ENCODE results near the gene VPS4A. TPM values are rescaled to one million over a fixed set of nuclear protein-coding genes. Genes with fewer than 3 reads are reported as not detected.

VPS4A gene
- total RNA-seq, 1 experiment from 2014 or later = 45.8 TPM

- no peaks in the 10 kb centered on the region for H3K9me3 Mint-ChIP-seq (ENCODE audit: unreplicated experiment)
- ChIA-PET CTCF (interaction anchor here (1.2 kb wide), 1 partner anchor 189 kb away, joined by 6 read pairs; no protein-coding TSS in a partner anchor), POLR2A (interaction anchor here (1.0 kb wide), 1 partner anchor 387 kb away, joined by 3 read pairs; the partner anchor contains the start of gene NQO1)
- peak overlapping the region; percentile 98 for H3K4me3 Mint-ChIP-seq (ENCODE audit: unreplicated experiment)
- Histone ChIP-seq H3K4me1 (peaks cover 14% of the 10 kb centered on the region; the same call in 1 of the 2 replicates), H3K4me3 (ENCODE audit: low read depth, low read length) (peak overlapping the region; percentile 81), H3K27me3 (replicated peaks; ENCODE audit: control insufficient read depth, insufficient read depth, low read length) (no peaks in the 10 kb centered on the region), H3K9me3 (no peaks in the 10 kb centered on the region), H3K36me3 (ENCODE audit: control insufficient read depth, insufficient read depth, low read length) (peaks cover 3% of the 10 kb centered on the region; the same call in 1 of the 2 replicates)
- no peaks in the 10 kb centered on the region for H3K27me3 Mint-ChIP-seq (ENCODE audit: insufficient read depth, unreplicated experiment)
- TF ChIP-seq CTCF (IDR thresholded peaks at IDR 0.05; ENCODE audit: insufficient read depth in 1 of 2, low read depth in 1 of 2, low read length in 1 of 2, severe bottlenecking in 1 of 2, unreplicated experiment in 1 of 2) = no peak
- intact Hi-C loops (cut with micrococcal nuclease; ENCODE audit: unreplicated experiment) = loop anchor here (1.0 to 10.0 kb wide), 4 partner anchors 8 to 226 kb away; partner anchors contain the start of genes NFAT5, PDF and TERF2
- H3K27ac Mint-ChIP-seq (ENCODE audit: unreplicated experiment) = peak overlapping the region; percentile 98
- peaks cover 12% of the 10 kb centered on the region for H3K4me1 Mint-ChIP-seq (ENCODE audit: low read depth, unreplicated experiment)
- TSS peak; percentile 66 for BruUV-seq (replicated peaks)
- peaks cover 79% of the 10 kb centered on the region for H3K36me3 Mint-ChIP-seq (ENCODE audit: insufficient read depth, unreplicated experiment)
- DNase-seq = peak in 1 of 2 experiments; percentile 76
Measured at GRCh38 chr16:69338557-69339288, 27.6 kb downstream of the VPS4A start.

GRCh38 chr16:69339289-69340094 lies 28.3 kb downstream of the VPS4A start, which contains the start of the genes COG8 and NIP7:
TSS of gene COG8 (minus strand) at chr16:69339564. CDS start at chr16:69339552, 12 bp downstream.
TSS of gene NIP7 (plus strand) at chr16:69339772. CDS start at chr16:69339830, 58 bp downstream.
- peaks cover 80% of the 10 kb centered on the region for H3K36me3 Mint-ChIP-seq (ENCODE audit: insufficient read depth, unreplicated experiment)
- H3K27me3 Mint-ChIP-seq (ENCODE audit: insufficient read depth, unreplicated experiment) = no peaks in the 10 kb centered on the region
- H3K27ac Mint-ChIP-seq (ENCODE audit: unreplicated experiment) = peak within 1 kb of the TSS; percentile 98
- H3K4me1 Mint-ChIP-seq (ENCODE audit: low read depth, unreplicated experiment) = peaks cover 12% of the 10 kb centered on the region
- intact Hi-C loops (cut with micrococcal nuclease; ENCODE audit: unreplicated experiment) = loop anchor here (1.0 to 10.0 kb wide), 4 partner anchors 9 to 225 kb away; partner anchors contain the start of genes NFAT5, PDF and TERF2
- peak within 1 kb of the TSS; percentile 81 for H3K4me3 ChIP-seq (ENCODE audit: low read depth, low read length)
- DNase-seq = peak; percentile 98 to 99
- ChIA-PET POLR2A (interaction anchor here (0.9 to 1.0 kb wide), 2 partner anchors 386 to 415 kb away, joined by 3 read pairs; partner anchors contain the start of genes NOB1 and NQO1), CTCF (interaction anchor here (1.2 kb wide), 1 partner anchor 189 kb away, joined by 6 read pairs; no protein-coding TSS in a partner anchor)
- no peaks in the 10 kb centered on the region for H3K9me3 ChIP-seq
- peaks cover 3% of the 10 kb centered on the region; the same call in 1 of the 2 replicates for H3K36me3 ChIP-seq (ENCODE audit: control insufficient read depth, insufficient read depth, low read length)
- H3K9me3 Mint-ChIP-seq (ENCODE audit: unreplicated experiment) = no peaks in the 10 kb centered on the region
- peaks cover 14% of the 10 kb centered on the region; the same call in 1 of the 2 replicates for H3K4me1 ChIP-seq
- peak; percentile 85 to 93 for TF ChIP-seq CTCF (IDR thresholded peaks at IDR 0.05; ENCODE audit: insufficient read depth in 1 of 2, low read depth in 1 of 2, low read length in 1 of 2, severe bottlenecking in 1 of 2, unreplicated experiment in 1 of 2)
- no TSS peak for BruUV-seq (replicated peaks)
- H3K4me3 Mint-ChIP-seq (ENCODE audit: unreplicated experiment) = peak within 1 kb of the TSS; percentile 98
- no peaks in the 10 kb centered on the region for H3K27me3 ChIP-seq (replicated peaks; ENCODE audit: control insufficient read depth, insufficient read depth, low read length)

Data from Caco-2 (cell line).